ENCODE measurements around the gene FAM163B. TPM values are rescaled to one million over a fixed set of nuclear protein-coding genes. Genes with fewer than 3 reads are reported as not detected.

Gene FAM163B
- total and polyA plus RNA-seq, 2 experiments from 2014 or later: 0.35 to 1.0 TPM

DNA sequence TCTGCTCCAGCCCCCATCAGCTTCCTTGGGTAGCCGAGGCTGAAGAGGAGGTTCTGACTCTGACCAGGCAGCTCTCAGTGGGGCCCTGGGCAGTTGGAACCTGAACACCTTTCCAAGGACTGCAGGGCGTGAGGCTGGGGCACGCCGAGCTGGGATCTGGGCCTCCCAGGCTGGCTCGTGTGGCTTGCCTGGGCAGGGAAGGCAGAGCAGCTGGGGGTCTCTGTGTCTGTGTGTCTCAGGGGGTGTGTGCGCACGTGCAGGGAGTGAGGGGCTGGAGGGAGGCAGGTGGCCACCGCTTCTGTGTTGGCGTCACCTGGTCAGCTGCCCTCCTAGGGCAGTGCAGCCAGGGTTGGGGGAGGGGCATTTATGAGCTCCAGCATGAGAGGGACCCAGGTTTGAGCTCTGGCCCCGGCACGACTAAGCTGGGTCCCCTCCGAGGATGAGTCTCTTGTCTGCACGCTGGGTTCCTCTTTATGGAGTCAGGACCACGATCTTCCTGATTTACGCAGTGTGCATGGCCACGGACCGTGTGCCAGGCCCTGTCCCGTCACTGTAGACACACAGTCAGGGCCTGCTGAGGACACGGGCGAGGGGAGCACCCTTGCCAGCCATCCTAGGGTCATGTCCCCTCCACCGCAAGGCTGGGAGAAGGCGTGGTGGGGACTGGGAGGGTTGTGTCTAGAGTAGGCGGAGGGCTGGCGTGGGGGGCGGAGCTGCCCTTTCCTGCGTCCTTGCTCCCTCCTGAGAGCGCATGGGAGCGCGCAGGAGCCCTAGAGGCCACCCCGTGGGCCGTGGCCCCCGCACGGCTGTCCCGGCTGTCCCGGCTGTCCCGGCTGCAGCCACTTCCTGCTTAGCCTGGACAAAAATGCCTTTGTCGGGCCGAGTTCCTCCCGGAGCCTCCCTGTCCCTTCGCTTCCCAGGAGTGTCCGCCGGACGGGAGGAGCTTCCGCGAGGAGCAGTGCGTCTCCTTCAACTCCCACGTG lies 70.0 kb downstream of the FAM163B start:
- H3K36me3 ChIP-seq (replicated peaks; ENCODE audit: insufficient read depth, low read depth): no peaks in the 10 kb centered on the region
- no peaks in the 10 kb centered on the region for H4K20me1 ChIP-seq (ENCODE audit: insufficient read depth, poor library complexity, severe bottlenecking)
- H3K4me1 ChIP-seq (ENCODE audit: insufficient read depth): peaks cover 12% of the 10 kb centered on the region
- no peak overlapping the region for H3K27ac ChIP-seq
- 85% methylated on average over 43 of the region's 47 CpGs for WGBS (ENCODE audit: low lambda C conversion rate, missing lambda C conversion rate)
- DNase-seq (ENCODE audit: low spot score): no peak
- H3K9me3 ChIP-seq (ENCODE audit: low read depth): no peaks in the 10 kb centered on the region
- no peaks in the 10 kb centered on the region for H3K9me2 ChIP-seq (replicated peaks; ENCODE audit: insufficient read depth)
- no peak overlapping the region for H2AFZ ChIP-seq
- TF ChIP-seq EZH2 (IDR thresholded peaks at IDR 0.05; ENCODE audit: borderline replicate concordance) (no peak), EZH2phosphoT487 (IDR thresholded peaks at IDR 0.05; ENCODE audit: low read depth, severe bottlenecking, unreplicated experiment) (no peak)
- TF ChIP-seq, protein P1, sequence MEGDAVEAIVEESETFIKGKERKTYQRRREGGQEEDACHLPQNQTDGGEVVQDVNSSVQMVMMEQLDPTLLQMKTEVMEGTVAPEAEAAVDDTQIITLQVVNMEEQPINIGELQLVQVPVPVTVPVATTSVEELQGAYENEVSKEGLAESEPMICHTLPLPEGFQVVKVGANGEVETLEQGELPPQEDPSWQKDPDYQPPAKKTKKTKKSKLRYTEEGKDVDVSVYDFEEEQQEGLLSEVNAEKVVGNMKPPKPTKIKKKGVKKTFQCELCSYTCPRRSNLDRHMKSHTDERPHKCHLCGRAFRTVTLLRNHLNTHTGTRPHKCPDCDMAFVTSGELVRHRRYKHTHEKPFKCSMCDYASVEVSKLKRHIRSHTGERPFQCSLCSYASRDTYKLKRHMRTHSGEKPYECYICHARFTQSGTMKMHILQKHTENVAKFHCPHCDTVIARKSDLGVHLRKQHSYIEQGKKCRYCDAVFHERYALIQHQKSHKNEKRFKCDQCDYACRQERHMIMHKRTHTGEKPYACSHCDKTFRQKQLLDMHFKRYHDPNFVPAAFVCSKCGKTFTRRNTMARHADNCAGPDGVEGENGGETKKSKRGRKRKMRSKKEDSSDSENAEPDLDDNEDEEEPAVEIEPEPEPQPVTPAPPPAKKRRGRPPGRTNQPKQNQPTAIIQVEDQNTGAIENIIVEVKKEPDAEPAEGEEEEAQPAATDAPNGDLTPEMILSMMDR (IDR thresholded peaks at IDR 0.05; ENCODE audit: poor library complexity): no peak
- no peaks in the 10 kb centered on the region for H3K79me2 ChIP-seq
- no peak overlapping the region for H3K4me3 ChIP-seq
- no peak overlapping the region for H3K4me2 ChIP-seq
- H3K27me3 ChIP-seq: no peaks in the 10 kb centered on the region

DNA sequence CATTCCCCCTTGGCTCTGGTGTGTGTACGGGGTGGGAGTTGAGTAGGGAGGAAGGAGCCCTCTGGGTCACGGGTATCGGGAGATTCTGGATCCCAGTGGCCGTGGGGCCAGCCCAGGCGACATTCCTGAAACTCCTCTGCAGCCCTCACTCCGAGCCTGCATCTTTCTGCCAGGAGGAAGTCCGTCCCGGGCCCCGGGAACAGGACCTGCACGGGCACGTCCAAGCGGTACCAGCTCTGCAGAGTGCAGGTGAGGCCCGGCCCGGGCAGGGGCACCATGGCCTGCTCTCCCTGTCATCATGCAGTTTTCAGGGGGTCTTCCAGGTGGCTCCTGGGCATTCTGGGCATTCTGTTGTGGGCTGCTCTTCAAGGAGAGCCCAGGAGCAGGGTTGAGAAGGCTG lies 71.0 kb downstream of the FAM163B start:
- H3K9me3 ChIP-seq (ENCODE audit: low read depth): no peaks in the 10 kb centered on the region
- no peak for DNase-seq (ENCODE audit: low spot score)
- H2AFZ ChIP-seq: no peak overlapping the region
- no peaks in the 10 kb centered on the region for H4K20me1 ChIP-seq (ENCODE audit: insufficient read depth, poor library complexity, severe bottlenecking)
- H3K27me3 ChIP-seq: no peaks in the 10 kb centered on the region
- H3K4me1 ChIP-seq (ENCODE audit: insufficient read depth): peaks cover 17% of the 10 kb centered on the region
- H3K4me3 ChIP-seq: no peak overlapping the region
- H3K79me2 ChIP-seq: no peaks in the 10 kb centered on the region
- no peaks in the 10 kb centered on the region for H3K36me3 ChIP-seq (replicated peaks; ENCODE audit: insufficient read depth, low read depth)
- H3K9me2 ChIP-seq (replicated peaks; ENCODE audit: insufficient read depth): no peaks in the 10 kb centered on the region
- WGBS (ENCODE audit: low lambda C conversion rate, missing lambda C conversion rate): 84% methylated on average over 14 of the region's 14 CpGs
- no peak overlapping the region for H3K4me2 ChIP-seq
- no peak overlapping the region for H3K27ac ChIP-seq
- no peak for TF ChIP-seq EZH2 (IDR thresholded peaks at IDR 0.05; ENCODE audit: borderline replicate concordance)

DNA sequence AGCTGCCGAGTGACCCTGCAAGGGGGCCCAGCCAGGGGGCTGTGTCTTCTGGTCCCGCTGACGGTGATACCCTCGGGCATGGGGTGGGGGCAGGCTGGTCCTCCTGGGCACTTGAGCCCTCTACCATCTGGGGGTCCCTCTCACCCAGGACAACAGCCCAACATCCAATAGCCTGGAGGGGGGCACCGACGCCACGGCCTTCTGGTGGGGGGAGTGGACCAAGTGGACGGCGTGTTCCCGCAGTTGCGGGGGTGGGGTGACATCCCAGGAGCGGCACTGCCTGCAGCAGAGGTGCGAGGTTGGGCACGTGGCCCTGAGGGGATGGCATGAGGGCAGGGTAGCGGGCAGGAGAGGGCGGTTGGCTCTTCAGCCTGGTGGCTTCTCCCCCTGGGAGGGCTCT lies 71.9 kb downstream of the FAM163B start:
- Histone ChIP-seq H3K79me2 (no peaks in the 10 kb centered on the region), H3K9me2 (replicated peaks; ENCODE audit: insufficient read depth) (no peaks in the 10 kb centered on the region), H3K9me3 (ENCODE audit: low read depth) (no peaks in the 10 kb centered on the region), H3K27ac (no peak overlapping the region), H3K4me3 (no peak overlapping the region), H4K20me1 (ENCODE audit: insufficient read depth, poor library complexity, severe bottlenecking) (no peaks in the 10 kb centered on the region), H3K4me1 (ENCODE audit: insufficient read depth) (peaks cover 17% of the 10 kb centered on the region), H3K4me2 (no peak overlapping the region), H3K27me3 (no peaks in the 10 kb centered on the region), H2AFZ (no peak overlapping the region), H3K36me3 (replicated peaks; ENCODE audit: insufficient read depth, low read depth) (no peaks in the 10 kb centered on the region)
- WGBS (ENCODE audit: low lambda C conversion rate, missing lambda C conversion rate): 93% methylated on average over 15 of the region's 16 CpGs
- TF ChIP-seq EZH2phosphoT487 (IDR thresholded peaks at IDR 0.05; ENCODE audit: low read depth, severe bottlenecking, unreplicated experiment) (no peak), EZH2 (IDR thresholded peaks at IDR 0.05; ENCODE audit: borderline replicate concordance) (no peak)
- TF ChIP-seq, protein P1 (IDR thresholded peaks at IDR 0.05; ENCODE audit: poor library complexity): no peak
- DNase-seq (ENCODE audit: low spot score): no peak

DNA sequence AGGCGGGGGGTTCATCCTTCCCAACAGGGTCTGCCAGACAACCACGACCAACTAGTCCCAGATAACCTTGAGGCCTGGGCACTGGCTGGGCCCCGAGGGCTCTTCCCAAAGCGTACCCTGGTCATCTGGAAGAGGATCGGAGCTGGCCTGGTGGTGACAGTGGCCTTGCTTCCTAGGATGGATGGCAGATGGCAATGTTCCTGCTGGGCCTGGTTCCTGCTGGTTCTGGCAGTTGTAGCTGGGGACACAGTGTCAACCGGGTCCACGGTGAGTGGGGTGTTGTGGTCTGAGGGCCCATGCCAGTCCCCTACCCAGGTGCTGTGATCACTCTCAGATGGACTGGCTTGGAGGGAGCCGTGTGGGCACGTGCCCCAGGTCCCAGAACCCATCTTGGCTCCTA lies 72.7 kb downstream of the FAM163B start:
- Histone ChIP-seq H3K27me3 (no peaks in the 10 kb centered on the region), H3K4me3 (no peak overlapping the region), H3K4me2 (no peak overlapping the region), H3K4me1 (ENCODE audit: insufficient read depth) (peaks cover 17% of the 10 kb centered on the region), H3K79me2 (no peaks in the 10 kb centered on the region), H3K36me3 (replicated peaks; ENCODE audit: insufficient read depth, low read depth) (no peaks in the 10 kb centered on the region), H2AFZ (no peak overlapping the region), H3K27ac (no peak overlapping the region), H3K9me3 (ENCODE audit: low read depth) (no peaks in the 10 kb centered on the region), H3K9me2 (replicated peaks; ENCODE audit: insufficient read depth) (no peaks in the 10 kb centered on the region), H4K20me1 (ENCODE audit: insufficient read depth, poor library complexity, severe bottlenecking) (no peaks in the 10 kb centered on the region)
- no peak for DNase-seq (ENCODE audit: low spot score)
- 94% methylated on average over 9 of the region's 9 CpGs for WGBS (ENCODE audit: low lambda C conversion rate, missing lambda C conversion rate)
- TF ChIP-seq EZH2 (IDR thresholded peaks at IDR 0.05; ENCODE audit: borderline replicate concordance) (no peak), EZH2phosphoT487 (IDR thresholded peaks at IDR 0.05; ENCODE audit: low read depth, severe bottlenecking, unreplicated experiment) (no peak)
- TF ChIP-seq, protein P1 (IDR thresholded peaks at IDR 0.05; ENCODE audit: poor library complexity): no peak

Data from hepatocyte (in vitro differentiated cells).